GM18517 (cell line): ENCODE results near the gene RPEL1.
"Not testable (repeated sequence)": the region's sequence is repeated elsewhere in the genome, so short reads cannot be mapped to it uniquely, and the experiment has no call there.

Experiments used
- ATAC-seq: cut with Tn5 transposase; IDR thresholded peaks from one replicate; pipeline ENCODE4 v1.9.1; 2021; ENCODE audit warnings: mild to moderate bottlenecking, moderate library complexity; ENCODE audit not compliant: unreplicated experiment

The RPEL1 gene

GRCh38 chr10:103232772-103233488 is 12.8 kb upstream of the RPEL1 start:
- no peak for ATAC-seq

- no peak for ATAC-seq
Observed at GRCh38 chr10:103235775-103236174, 9.9 kb upstream of the RPEL1 start.

- no peak for ATAC-seq
Observed at GRCh38 chr10:103238506-103239252, 7.0 kb upstream of the RPEL1 start.

GRCh38 chr10:103241262-103242011 is 4.2 kb upstream of the RPEL1 start:
- no peak for ATAC-seq

GRCh38 chr10:103244666-103245271 is 918 bp upstream of the RPEL1 start:
- no peak for ATAC-seq

- ATAC-seq, result no peak
Observed at GRCh38 chr10:103246324-103246723, 637 bp downstream of the RPEL1 start.

- ATAC-seq, result no peak
Observed at GRCh38 chr10:103254113-103254512, 8.4 kb downstream of the RPEL1 start.

GRCh38 chr10:103254538-103255325 is 9.0 kb downstream of the RPEL1 start:
- ATAC-seq, result no peak

- no peak for ATAC-seq
Observed at GRCh38 chr10:103256613-103257012, 10.9 kb downstream of the RPEL1 start.

- no peak for ATAC-seq
Observed at GRCh38 chr10:103257812-103258211, 12.1 kb downstream of the RPEL1 start.

- not testable (repeated sequence) for ATAC-seq
Observed at GRCh38 chr10:103258928-103259327, 13.2 kb downstream of the RPEL1 start.

- no peak for ATAC-seq
Observed at GRCh38 chr10:103259989-103260388, 14.3 kb downstream of the RPEL1 start.

GRCh38 chr10:103262229-103262628 is 16.5 kb downstream of the RPEL1 start:
- no peak for ATAC-seq

- ATAC-seq, result no peak
Observed at GRCh38 chr10:103265717-103266329, 20.1 kb downstream of the RPEL1 start.

- no peak for ATAC-seq
Observed at GRCh38 chr10:103273041-103273441, 27.4 kb downstream of the RPEL1 start.

- no peak for ATAC-seq
Observed at GRCh38 chr10:103276251-103276895, 30.7 kb downstream of the RPEL1 start.

- no peak for ATAC-seq
Observed at GRCh38 chr10:103276896-103277712, 31.4 kb downstream of the RPEL1 start, which contains the start of gene INA. TSS of gene INA (plus strand) at chr10:103277138. CDS start at chr10:103277212, 74 bp downstream.

GRCh38 chr10:103277713-103278536 is 32.2 kb downstream of the RPEL1 start:
- no peak for ATAC-seq
